GM19324 (cell line): ENCODE results near the gene HIKESHI.
"Not testable (repeated sequence)": the region's sequence is repeated elsewhere in the genome, so short reads cannot be mapped to it uniquely, and the experiment has no call there.

Experiments
- ATAC-seq: cut with Tn5 transposase; IDR thresholded peaks from one replicate; pipeline ENCODE4 v1.9.1; 2021; ENCODE audit warnings: mild to moderate bottlenecking, moderate library complexity; ENCODE audit not compliant: unreplicated experiment, low FRiP score

HIKESHI gene

GRCh38 chr11:86292912-86293616 is 9.0 kb upstream of the HIKESHI start:
- ATAC-seq = peak; percentile 35

- ATAC-seq = no peak
These were observed 8.0 kb upstream of the HIKESHI start for GRCh38 chr11:86294026-86294425.

- ATAC-seq = peak; percentile 20
These were observed 323 bp upstream of the HIKESHI start for GRCh38 chr11:86301742-86302091.

GRCh38 chr11:86303257-86303656 is 1.2 kb downstream of the HIKESHI start:
- no peak for ATAC-seq

GRCh38 chr11:86308710-86309109 is 6.7 kb downstream of the HIKESHI start:
- ATAC-seq = not testable (repeated sequence)

GRCh38 chr11:86313793-86314192 is 11.8 kb downstream of the HIKESHI start:
- no peak for ATAC-seq

GRCh38 chr11:86314636-86315035 is 12.6 kb downstream of the HIKESHI start:
- ATAC-seq = no peak

- ATAC-seq = no peak
These were observed 33.2 kb downstream of the HIKESHI start for GRCh38 chr11:86335131-86335767.

GRCh38 chr11:86337227-86337626 is 35.2 kb downstream of the HIKESHI start:
- no peak for ATAC-seq

GRCh38 chr11:86341382-86341781 is 39.3 kb downstream of the HIKESHI start:
- ATAC-seq = no peak

- ATAC-seq = no peak
These were observed 44.5 kb downstream of the HIKESHI start for GRCh38 chr11:86346513-86346912.

- ATAC-seq = no peak
These were observed 53.2 kb downstream of the HIKESHI start for GRCh38 chr11:86355256-86355655.

- not testable (repeated sequence) for ATAC-seq
These were observed 55.4 kb downstream of the HIKESHI start for GRCh38 chr11:86357412-86357811.

- no peak for ATAC-seq
These were observed 56.7 kb downstream of the HIKESHI start for GRCh38 chr11:86358720-86359119.

GRCh38 chr11:86360775-86361395 is 58.8 kb downstream of the HIKESHI start:
- ATAC-seq = no peak

- no peak for ATAC-seq
These were observed 61.4 kb downstream of the HIKESHI start for GRCh38 chr11:86363424-86363823.

GRCh38 chr11:86365546-86365945 is 63.5 kb downstream of the HIKESHI start:
- ATAC-seq = no peak

GRCh38 chr11:86369668-86370067 is 67.6 kb downstream of the HIKESHI start:
- no peak for ATAC-seq

- no peak for ATAC-seq
These were observed 68.1 kb downstream of the HIKESHI start for GRCh38 chr11:86370171-86370570.

- no peak for ATAC-seq
These were observed 69.0 kb downstream of the HIKESHI start for GRCh38 chr11:86370922-86371594.

- ATAC-seq = no peak
These were observed 70.0 kb downstream of the HIKESHI start for GRCh38 chr11:86372041-86372440.
